HepG2 (cell line): ENCODE data around the gene ABI3BP. TPM values are rescaled to one million over a fixed set of nuclear protein-coding genes. Genes with fewer than 3 reads are reported as not detected.

ENCODE experiments used
- ATAC-seq: fragments of 200-7000 bp; cut with Tn5 transposase; 3 replicates; pipeline ENCODE4 v1.9.1; 2020; ENCODE audit warnings: mild to moderate bottlenecking, moderate library complexity
- BruUV-seq: library from RNA; stranded (reverse); fragments of 400-500 nt; replicated peaks from 2 replicates; lab custom pipeline; 2021; lab: Mats Ljungman, UMichigan
- CTCF ChIA-PET: fragments of 300-600 bp; formaldehyde crosslinking; extraction: SDS; loops from one replicate; lab custom pipeline; 2021; ENCODE audit warnings: low total read pairs, inconsistent platforms, low intra/inter-chr PET ratio; lab: Yijun Ruan, JAX
- POLR2A ChIA-PET: fragments of 350-600 bp; sonication (Branson Sonifier 250); formaldehyde crosslinking; loops from one replicate; lab custom pipeline; 2020; ENCODE audit warnings: antibody characterized with exemption, inconsistent platforms; lab: Yijun Ruan, JAX
- DNase-seq: peaks from one replicate; pipeline ENCODE4 v3.0.0-alpha.2; 2015; ENCODE audit warnings: low spot score
- FAIRE-seq: peaks from 3 replicates; lab custom pipeline; 2011; peaks lifted over from hg19 to GRCh38; lab: Jason Lieb, UNC
- H2AFZ ChIP-seq: one replicate; pipeline ENCODE4 v1.6.1; 2011; ENCODE audit warnings: low read length, inconsistent platforms
- H3K27ac ChIP-seq: fragments of 300-600 bp; 3 replicates; pipeline ENCODE4 v1.8.0; 2011; ENCODE audit warnings: mixed run types, mild to moderate bottlenecking, mixed read lengths, low read length, inconsistent platforms; ENCODE audit not compliant: insufficient read depth; ENCODE audit errors: extremely low read length
- H3K27me3 ChIP-seq, 2 experiments: fragments of 200-600 bp in 1 of 2; 2 replicates in 1 of 2; 3 replicates in 1 of 2; pipeline versions ENCODE4 v1.6.0 to v1.8.0; 2011; ENCODE audit warnings: low read length in 2 of 2, mild to moderate bottlenecking in 2 of 2, moderate library complexity in 2 of 2, inconsistent platforms in 1 of 2; ENCODE audit not compliant: insufficient read depth in 2 of 2, control insufficient read depth in 1 of 2
- H3K36me3 ChIP-seq, 2 experiments: fragments of 200-600 bp in 1 of 2; replicated peaks in 1 of 2; 2 replicates in 1 of 2; 3 replicates in 1 of 2; pipeline versions ENCODE4 v1.5.1 to v1.8.0; 2011; ENCODE audit warnings: low read length in 2 of 2, inconsistent platforms in 1 of 2; ENCODE audit not compliant: insufficient read depth in 2 of 2, control insufficient read depth in 1 of 2
- H3K4me1 ChIP-seq: 2 replicates; pipeline ENCODE4 v1.5.1; 2012; ENCODE audit warnings: low read length, inconsistent platforms; ENCODE audit not compliant: insufficient read depth
- H3K4me2 ChIP-seq: 2 replicates; pipeline ENCODE4 v1.6.0; 2011; ENCODE audit warnings: low read depth, low read length, inconsistent platforms
- H3K4me3 ChIP-seq, 3 experiments: fragments of 200-600 bp in 1 of 3; sonication (generic), shearing (Covaris generic) in 1 of 3; replicated peaks in 1 of 3; 2 replicates each; pipeline ENCODE4 v1.5.1; 2011 to 2016; ENCODE audit warnings: low read length in 3 of 3, inconsistent platforms in 2 of 3, low read depth in 2 of 3, mild to moderate bottlenecking in 2 of 3, control low read depth in 1 of 3, mixed read lengths in 1 of 3; ENCODE audit not compliant: insufficient read depth in 1 of 3
- H3K79me2 ChIP-seq: one replicate; pipeline ENCODE4 v1.6.1; 2011; ENCODE audit warnings: low read length, inconsistent platforms; ENCODE audit not compliant: insufficient read depth
- H3K9ac ChIP-seq: 2 replicates; pipeline ENCODE4 v1.6.0; 2011; ENCODE audit warnings: mild to moderate bottlenecking, low read depth, low read length, inconsistent platforms; ENCODE audit not compliant: insufficient read depth
- H3K9me3 ChIP-seq: 2 replicates; pipeline ENCODE4 v1.5.1; 2012; ENCODE audit warnings: mild to moderate bottlenecking, low read length
- H4K20me1 ChIP-seq: 2 replicates; pipeline ENCODE4 v1.6.0; 2011; ENCODE audit warnings: inconsistent platforms, mild to moderate bottlenecking, low read length, moderate library complexity; ENCODE audit not compliant: insufficient read depth
- ARID2 ChIP-seq: sonication (generic); formaldehyde crosslinking; IDR thresholded peaks from 2 replicates; pipeline ENCODE4 v1.8.1; 2022; ENCODE audit warnings: mild to moderate bottlenecking, missing genetic modification reagents, borderline replicate concordance
- ATF7-NPFF ChIP-seq: sonication (generic); formaldehyde crosslinking; IDR thresholded peaks from 2 replicates; pipeline ENCODE4 v1.8.1; 2023; ENCODE audit warnings: mild to moderate bottlenecking, low read depth, missing genetic modification reagents, moderate library complexity
- ERF ChIP-seq: IDR thresholded peaks from 2 replicates; pipeline ENCODE4 v1.6.1; 2018; ENCODE audit warnings: missing biosample characterization, missing genetic modification reagents
- ONECUT2 ChIP-seq: sonication (generic); formaldehyde crosslinking; IDR thresholded peaks from 2 replicates; pipeline ENCODE4 v1.4.0; 2020; ENCODE audit warnings: missing genetic modification reagents
- PHF20 ChIP-seq: sonication (generic); formaldehyde crosslinking; IDR thresholded peaks from 2 replicates; pipeline ENCODE4 v1.5.0; 2020; ENCODE audit warnings: mild to moderate bottlenecking, missing genetic modification reagents
- PRPF4 ChIP-seq: fragments of 200-400 bp; formaldehyde crosslinking; IDR thresholded peaks from 2 replicates; pipeline ENCODE4 v1.6.1; 2016; ENCODE audit warnings: low read length, low read depth; ENCODE audit not compliant: poor library complexity, severe bottlenecking
- RELA ChIP-seq: sonication (generic); formaldehyde crosslinking; IDR thresholded peaks from 2 replicates; pipeline ENCODE4 v1.4.0; 2020; ENCODE audit warnings: missing genetic modification reagents
- SRSF9 ChIP-seq: fragments of 200-400 bp; formaldehyde crosslinking; IDR thresholded peaks from 2 replicates; pipeline ENCODE4 v1.6.1; 2018; ENCODE audit warnings: borderline replicate concordance, mild to moderate bottlenecking, low read depth, low read length; ENCODE audit not compliant: insufficient read depth, poor library complexity, severe bottlenecking
- ZNF292 ChIP-seq: sonication (generic); formaldehyde crosslinking; IDR thresholded peaks from 2 replicates; pipeline ENCODE4 v1.8.1; 2022; ENCODE audit warnings: mild to moderate bottlenecking, low read depth, missing genetic modification reagents, borderline replicate concordance
- ZNF333 ChIP-seq: sonication (generic); formaldehyde crosslinking; IDR thresholded peaks from 2 replicates; pipeline ENCODE4 v1.4.0; 2020; ENCODE audit warnings: mild to moderate bottlenecking, missing genetic modification reagents, borderline replicate concordance
- ZNF432 ChIP-seq: sonication (generic); formaldehyde crosslinking; IDR thresholded peaks from 2 replicates; pipeline ENCODE4 v1.5.0; 2020; ENCODE audit warnings: missing genetic modification reagents, mild to moderate bottlenecking, borderline replicate concordance
- ZNF564 ChIP-seq: sonication (generic); formaldehyde crosslinking; IDR thresholded peaks from 2 replicates; pipeline ENCODE4 v1.8.1; 2023; ENCODE audit warnings: mild to moderate bottlenecking, missing genetic modification reagents
- ZNF788 ChIP-seq: sonication (generic); formaldehyde crosslinking; IDR thresholded peaks from 2 replicates; pipeline ENCODE4 v1.5.0; 2020; ENCODE audit warnings: mild to moderate bottlenecking, missing genetic modification reagents, borderline replicate concordance
- WGBS: methylation state at CpG from one replicate; pipeline ENCODE4 v1.1.6; 2017; ENCODE audit warnings: low lambda C conversion rate; 5-methylcytosine and 5-hydroxymethylcytosine counted together
- in situ Hi-C: cut with HindIII; loops from 2 replicates; pipeline ENCODE4 v1.10.0; 2017; ENCODE audit warnings: low pct_unique_long_range_greater_than_20kb; ENCODE audit not compliant: extremely low pct_ligation_motif_present
- intact Hi-C: fragments of 100-400 bp; cut with micrococcal nuclease; formaldehyde crosslinking; loops from one replicate; pipeline ENCODE4 v1.10.0; 2022; ENCODE audit not compliant: unreplicated experiment
- polyA plus RNA-seq, 8 experiments: library from polyadenylated mRNA; depleted of rRNA in 3 of 8; stranded (reverse) in 7 of 8; unstranded in 1 of 8; fragments of >200 nt; fragmentation: Illumina TruSeq in 4 of 8; extraction: Trizol in 4 of 8; gene quantifications; 2 replicates each; pipeline versions ENCODE4 v1.2.1 to v1.2.3, GENCODE V29; 2011 to 2016; ENCODE audit warnings: low read depth in 4 of 8, missing spikeins in 1 of 8, mixed read lengths in 1 of 8; ENCODE audit not compliant: insufficient read depth in 1 of 8
- total RNA-seq, 5 experiments: library from RNA; depleted of rRNA; stranded (reverse); fragments of >200 nt; fragmentation: Illumina TruSeq; extraction: Trizol; gene quantifications; 2 replicates each; pipeline ENCODE4 v1.2.3, GENCODE V29; 2016; ENCODE audit warnings: low read depth in 1 of 5
- TF ChIP-seq, protein P1 (sequence below): sonication (generic); formaldehyde crosslinking; IDR thresholded peaks from 2 replicates; pipeline ENCODE4 v1.4.0; 2020; ENCODE audit warnings: missing genetic modification reagents, borderline replicate concordance
- TF ChIP-seq, protein P2 (sequence below): IDR thresholded peaks from 2 replicates; pipeline ENCODE4 v1.6.1; 2016; ENCODE audit warnings: control low read depth
- TF ChIP-seq, protein P3 (sequence below): IDR thresholded peaks from 2 replicates; pipeline ENCODE4 v1.6.1; 2016; ENCODE audit warnings: missing biosample characterization, missing genetic modification reagents, low read depth
- TF ChIP-seq, protein P4 (sequence below): sonication (generic); formaldehyde crosslinking; conservative IDR thresholded peaks from 2 replicates; pipeline ENCODE4 v1.8.0; 2022; ENCODE audit warnings: low read depth, missing genetic modification reagents

ABI3BP gene
- total and polyA plus RNA-seq, 2 of the 13 experiments (the other 11 are each of a cell fraction or from before 2014, with no cell fraction given): not detected

DNA sequence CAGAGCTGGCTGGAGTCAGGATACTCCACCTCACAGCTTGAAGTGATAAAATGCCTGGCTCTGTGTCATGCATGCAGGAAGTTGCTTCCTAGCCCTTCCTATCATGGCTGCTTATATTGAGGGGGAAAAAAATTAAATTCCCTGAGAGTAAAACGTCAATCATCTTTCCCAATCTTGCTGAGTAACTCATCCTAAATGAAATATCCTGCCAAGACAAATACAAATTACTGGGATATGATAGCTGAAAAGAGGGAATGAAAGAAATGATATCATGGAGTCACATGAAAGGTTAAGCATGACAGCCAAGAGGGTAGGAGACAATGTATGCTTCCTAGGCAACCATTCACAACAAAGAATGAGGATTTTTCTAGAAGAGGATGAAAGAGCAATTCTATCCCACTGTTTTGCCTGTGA lies 110.6 kb downstream of the ABI3BP start:
- DNase-seq (no peak), FAIRE-seq (no peak), ATAC-seq (no peak)
- no peaks in the 10 kb centered on the region for H4K20me1 ChIP-seq
- BruUV-seq: no TSS peak
- H3K4me1 ChIP-seq: no peaks in the 10 kb centered on the region
- no peak overlapping the region for H3K4me3 ChIP-seq
- H3K27ac ChIP-seq: no peak overlapping the region
- in situ Hi-C loops: no loop called here
- ChIA-PET POLR2A (no interaction called here), CTCF (no interaction called here)
- intact Hi-C loops: no loop called here
- no peaks in the 10 kb centered on the region for H3K9me3 ChIP-seq
- H3K36me3 ChIP-seq: no peaks in the 10 kb centered on the region
- H3K79me2 ChIP-seq: no peaks in the 10 kb centered on the region
- no peak overlapping the region for H3K9ac ChIP-seq
- peaks cover 0 to 3% of the 10 kb centered on the region in 2 experiments; a peak in 1 of 5 replicates for H3K27me3 ChIP-seq
- H2AFZ ChIP-seq: no peak overlapping the region
- no peak overlapping the region for H3K4me2 ChIP-seq
- WGBS: 0% methylated on average over 1 of the region's 1 CpG
- TF ChIP-seq, protein P1, sequence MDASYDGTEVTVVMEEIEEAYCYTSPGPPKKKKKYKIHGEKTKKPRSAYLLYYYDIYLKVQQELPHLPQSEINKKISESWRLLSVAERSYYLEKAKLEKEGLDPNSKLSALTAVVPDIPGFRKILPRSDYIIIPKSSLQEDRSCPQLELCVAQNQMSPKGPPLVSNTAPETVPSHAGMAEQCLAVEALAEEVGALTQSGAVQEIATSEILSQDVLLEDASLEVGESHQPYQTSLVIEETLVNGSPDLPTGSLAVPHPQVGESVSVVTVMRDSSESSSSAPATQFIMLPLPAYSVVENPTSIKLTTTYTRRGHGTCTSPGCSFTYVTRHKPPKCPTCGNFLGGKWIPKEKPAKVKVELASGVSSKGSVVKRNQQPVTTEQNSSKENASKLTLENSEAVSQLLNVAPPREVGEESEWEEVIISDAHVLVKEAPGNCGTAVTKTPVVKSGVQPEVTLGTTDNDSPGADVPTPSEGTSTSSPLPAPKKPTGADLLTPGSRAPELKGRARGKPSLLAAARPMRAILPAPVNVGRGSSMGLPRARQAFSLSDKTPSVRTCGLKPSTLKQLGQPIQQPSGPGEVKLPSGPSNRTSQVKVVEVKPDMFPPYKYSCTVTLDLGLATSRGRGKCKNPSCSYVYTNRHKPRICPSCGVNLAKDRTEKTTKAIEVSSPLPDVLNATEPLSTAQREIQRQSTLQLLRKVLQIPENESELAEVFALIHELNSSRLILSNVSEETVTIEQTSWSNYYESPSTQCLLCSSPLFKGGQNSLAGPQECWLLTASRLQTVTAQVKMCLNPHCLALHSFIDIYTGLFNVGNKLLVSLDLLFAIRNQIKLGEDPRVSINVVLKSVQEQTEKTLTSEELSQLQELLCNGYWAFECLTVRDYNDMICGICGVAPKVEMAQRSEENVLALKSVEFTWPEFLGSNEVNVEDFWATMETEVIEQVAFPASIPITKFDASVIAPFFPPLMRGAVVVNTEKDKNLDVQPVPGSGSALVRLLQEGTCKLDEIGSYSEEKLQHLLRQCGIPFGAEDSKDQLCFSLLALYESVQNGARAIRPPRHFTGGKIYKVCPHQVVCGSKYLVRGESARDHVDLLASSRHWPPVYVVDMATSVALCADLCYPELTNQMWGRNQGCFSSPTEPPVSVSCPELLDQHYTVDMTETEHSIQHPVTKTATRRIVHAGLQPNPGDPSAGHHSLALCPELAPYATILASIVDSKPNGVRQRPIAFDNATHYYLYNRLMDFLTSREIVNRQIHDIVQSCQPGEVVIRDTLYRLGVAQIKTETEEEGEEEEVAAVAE: no peak
- TF ChIP-seq, protein P2, sequence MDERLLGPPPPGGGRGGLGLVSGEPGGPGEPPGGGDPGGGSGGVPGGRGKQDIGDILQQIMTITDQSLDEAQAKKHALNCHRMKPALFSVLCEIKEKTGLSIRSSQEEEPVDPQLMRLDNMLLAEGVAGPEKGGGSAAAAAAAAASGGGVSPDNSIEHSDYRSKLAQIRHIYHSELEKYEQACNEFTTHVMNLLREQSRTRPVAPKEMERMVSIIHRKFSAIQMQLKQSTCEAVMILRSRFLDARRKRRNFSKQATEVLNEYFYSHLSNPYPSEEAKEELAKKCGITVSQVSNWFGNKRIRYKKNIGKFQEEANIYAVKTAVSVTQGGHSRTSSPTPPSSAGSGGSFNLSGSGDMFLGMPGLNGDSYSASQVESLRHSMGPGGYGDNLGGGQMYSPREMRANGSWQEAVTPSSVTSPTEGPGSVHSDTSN (CRISPR knock-in tag): no peak
- TF ChIP-seq ONECUT2 (CRISPR knock-in tag) (no peak), ARID2 (no peak), PRPF4 (no peak), SRSF9 (no peak), ERF (CRISPR knock-in tag) (no peak), PHF20 (CRISPR knock-in tag) (no peak), ZNF432 (CRISPR knock-in tag) (no peak), ATF7-NPFF (no peak), ZNF292 (CRISPR knock-in tag) (no peak), RELA (CRISPR knock-in tag) (no peak), ZNF564 (no peak), ZNF788 (CRISPR knock-in tag) (no peak), ZNF333 (no peak)
- TF ChIP-seq, protein P3, sequence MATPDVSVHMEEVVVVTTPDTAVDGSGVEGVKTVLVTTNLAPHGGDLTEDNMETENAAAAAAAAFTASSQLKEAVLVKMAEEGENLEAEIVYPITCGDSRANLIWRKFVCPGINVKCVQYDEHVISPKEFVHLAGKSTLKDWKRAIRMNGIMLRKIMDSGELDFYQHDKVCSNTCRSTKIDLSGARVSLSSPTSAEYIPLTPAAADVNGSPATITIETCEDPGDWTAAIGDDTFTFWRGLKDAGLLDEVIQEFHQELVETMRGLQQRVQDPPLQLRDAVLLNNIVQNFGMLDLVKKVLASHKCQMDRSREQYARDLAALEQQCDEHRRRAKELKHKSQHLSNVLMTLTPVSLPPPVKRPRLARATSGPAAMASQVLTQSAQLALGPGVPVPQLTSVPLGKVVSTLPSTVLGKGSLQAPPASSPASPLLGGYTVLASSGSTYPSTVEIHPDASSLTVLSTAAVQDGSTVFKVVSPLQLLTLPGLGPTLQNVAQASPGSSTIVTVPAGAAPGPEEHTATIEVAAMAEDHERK (CRISPR knock-in tag): no peak
- TF ChIP-seq, protein P4, sequence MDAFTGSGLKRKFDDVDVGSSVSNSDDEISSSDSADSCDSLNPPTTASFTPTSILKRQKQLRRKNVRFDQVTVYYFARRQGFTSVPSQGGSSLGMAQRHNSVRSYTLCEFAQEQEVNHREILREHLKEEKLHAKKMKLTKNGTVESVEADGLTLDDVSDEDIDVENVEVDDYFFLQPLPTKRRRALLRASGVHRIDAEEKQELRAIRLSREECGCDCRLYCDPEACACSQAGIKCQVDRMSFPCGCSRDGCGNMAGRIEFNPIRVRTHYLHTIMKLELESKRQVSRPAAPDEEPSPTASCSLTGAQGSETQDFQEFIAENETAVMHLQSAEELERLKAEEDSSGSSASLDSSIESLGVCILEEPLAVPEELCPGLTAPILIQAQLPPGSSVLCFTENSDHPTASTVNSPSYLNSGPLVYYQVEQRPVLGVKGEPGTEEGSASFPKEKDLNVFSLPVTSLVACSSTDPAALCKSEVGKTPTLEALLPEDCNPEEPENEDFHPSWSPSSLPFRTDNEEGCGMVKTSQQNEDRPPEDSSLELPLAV (CRISPR knock-in tag): no peak
